Skeletal muscle cell (primary cell): ENCODE measurements around the gene ACOT8.
"Not testable (repeated sequence)": the region's sequence is repeated elsewhere in the genome, so short reads cannot be mapped to it uniquely, and the experiment has no call there.

ENCODE experiments used
- DNase-seq: peaks from one replicate; pipeline ENCODE4 v3.0.0-alpha.2; 2010; ENCODE audit warnings: low read depth
- H3K4me3 ChIP-seq: 2 replicates; pipeline ENCODE4 v1.5.1; 2011; ENCODE audit warnings: low read depth, mild to moderate bottlenecking, control low read depth, low read length, moderate library complexity

ACOT8 gene

GRCh38 chr20:45890077-45890984 is 33.1 kb upstream of the ACOT8 start:
- peak; percentile 39 for DNase-seq
- peak overlapping the region; percentile 75 for H3K4me3 ChIP-seq

DNA sequence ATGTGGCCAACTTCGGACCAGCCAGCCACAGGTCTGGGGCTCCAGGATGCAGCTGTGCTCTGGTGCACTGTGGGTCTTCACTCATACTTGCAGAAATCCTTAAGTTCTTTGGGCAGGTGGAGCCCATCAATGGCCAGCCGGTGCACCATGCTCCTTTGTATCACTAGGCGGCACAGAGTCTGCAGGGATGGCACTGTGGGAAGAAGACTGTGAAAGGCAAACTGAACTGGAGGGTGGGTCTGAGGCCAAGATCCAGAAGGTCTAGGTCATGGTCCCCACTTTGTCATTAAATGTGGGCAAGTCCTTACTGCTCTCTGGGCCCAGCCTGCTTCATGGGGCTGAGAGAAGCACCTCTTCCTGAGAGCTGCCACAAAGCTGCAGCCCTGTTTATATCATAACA is 31.5 kb upstream of the ACOT8 start:
- DNase-seq = no peak
- no peak overlapping the region for H3K4me3 ChIP-seq

DNA sequence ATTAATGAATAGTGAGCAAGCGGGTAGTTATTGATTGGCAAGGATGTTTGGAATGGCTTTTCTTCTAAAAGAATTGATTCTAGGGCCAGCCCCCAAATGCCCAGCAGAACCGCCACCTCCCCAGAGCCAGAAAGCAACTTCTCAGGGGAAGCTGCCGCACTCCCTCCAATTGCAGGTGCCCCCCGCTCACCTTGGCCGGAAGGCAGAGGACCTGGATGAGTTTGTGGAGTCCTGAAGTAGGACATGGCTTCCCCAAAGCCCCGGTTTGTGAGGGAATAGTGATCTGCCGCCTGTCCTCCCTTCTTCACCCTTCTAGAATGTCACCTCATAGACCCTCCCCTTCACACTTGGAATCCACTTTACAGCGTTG is 30.1 kb upstream of the ACOT8 start, which contains the start of gene SPATA25:
Gene SPATA25 (minus strand): TSS at position 277 of the 370 bp plus-strand sequence. CDS start 32 bp downstream, at position 245.
- H3K4me3 ChIP-seq = no peak within 1 kb of the TSS
- no peak for DNase-seq

DNA sequence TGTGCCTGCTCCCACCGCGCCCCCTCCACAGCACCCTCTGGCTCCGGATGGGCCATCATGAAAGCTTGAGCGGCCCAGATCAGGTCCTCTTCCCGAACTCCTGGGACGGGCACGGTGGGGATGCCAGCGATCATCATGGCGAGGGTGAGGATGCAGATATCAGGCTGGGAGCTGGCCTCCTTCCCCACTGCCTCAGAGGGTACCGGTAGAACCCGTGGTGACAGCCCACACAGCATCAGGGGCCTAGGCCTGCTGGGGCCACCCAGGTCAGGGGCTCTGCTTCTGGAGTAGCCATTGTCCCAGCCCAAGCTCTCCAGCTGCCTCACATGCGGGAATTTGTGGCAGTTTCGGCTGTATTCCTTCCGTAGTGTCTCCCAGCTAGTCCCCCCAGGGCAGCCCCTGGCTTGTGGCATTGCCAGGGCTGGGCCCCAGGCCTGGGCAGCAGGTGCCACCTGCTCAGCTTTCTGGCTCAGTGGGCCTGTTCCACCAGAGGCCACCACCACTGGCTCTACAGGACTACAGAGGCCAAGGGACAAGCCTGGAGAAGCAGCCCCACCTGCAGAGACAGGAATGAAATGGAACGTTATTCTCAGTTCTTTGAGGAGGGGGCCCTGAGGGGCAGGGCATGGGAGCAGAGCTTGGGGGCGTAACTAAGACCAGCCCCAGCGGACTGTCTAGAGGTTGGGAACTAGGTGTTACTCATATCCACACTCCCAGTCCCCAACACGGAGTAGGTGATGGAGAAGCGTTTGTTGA is 29.6 kb upstream of the ACOT8 start:
- DNase-seq = no peak

GRCh38 chr20:45883100-45883469 is 25.9 kb upstream of the ACOT8 start:
- no peak overlapping the region for H3K4me3 ChIP-seq
- DNase-seq = no peak

More for the DNA sequence above, 29.6 kb upstream of the ACOT8 start:
- no peak overlapping the region for H3K4me3 ChIP-seq

DNA sequence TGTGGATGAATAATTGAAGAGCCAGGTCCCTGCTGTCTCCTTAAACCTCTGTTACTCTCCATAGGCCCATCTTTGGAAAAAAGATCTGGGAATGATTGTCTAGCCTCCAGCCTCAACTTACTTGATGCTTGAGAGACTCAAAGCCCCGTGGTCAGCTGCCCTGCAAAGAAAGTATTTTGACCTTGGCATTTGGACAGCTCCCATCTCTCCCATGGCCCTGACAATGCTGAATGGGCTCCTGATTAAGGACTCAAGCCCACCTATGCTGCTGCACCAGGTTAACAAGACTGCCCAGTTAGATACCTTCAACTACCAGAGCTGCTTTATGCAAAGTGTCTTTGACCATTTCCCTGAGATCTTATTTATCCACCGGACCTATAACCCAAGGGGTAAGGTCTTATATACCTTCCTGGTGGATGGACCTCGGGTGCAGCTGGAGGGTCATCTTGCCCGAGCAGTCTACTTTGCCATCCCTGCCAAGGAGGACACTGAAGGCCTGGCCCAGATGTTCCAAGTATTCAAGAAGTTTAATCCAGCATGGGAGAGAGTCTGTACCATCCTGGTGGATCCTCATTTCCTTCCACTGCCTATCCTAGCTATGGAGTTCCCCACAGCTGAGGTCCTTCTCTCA is 25.4 kb upstream of the ACOT8 start:
- H3K4me3 ChIP-seq = no peak overlapping the region
- DNase-seq = no peak

DNA sequence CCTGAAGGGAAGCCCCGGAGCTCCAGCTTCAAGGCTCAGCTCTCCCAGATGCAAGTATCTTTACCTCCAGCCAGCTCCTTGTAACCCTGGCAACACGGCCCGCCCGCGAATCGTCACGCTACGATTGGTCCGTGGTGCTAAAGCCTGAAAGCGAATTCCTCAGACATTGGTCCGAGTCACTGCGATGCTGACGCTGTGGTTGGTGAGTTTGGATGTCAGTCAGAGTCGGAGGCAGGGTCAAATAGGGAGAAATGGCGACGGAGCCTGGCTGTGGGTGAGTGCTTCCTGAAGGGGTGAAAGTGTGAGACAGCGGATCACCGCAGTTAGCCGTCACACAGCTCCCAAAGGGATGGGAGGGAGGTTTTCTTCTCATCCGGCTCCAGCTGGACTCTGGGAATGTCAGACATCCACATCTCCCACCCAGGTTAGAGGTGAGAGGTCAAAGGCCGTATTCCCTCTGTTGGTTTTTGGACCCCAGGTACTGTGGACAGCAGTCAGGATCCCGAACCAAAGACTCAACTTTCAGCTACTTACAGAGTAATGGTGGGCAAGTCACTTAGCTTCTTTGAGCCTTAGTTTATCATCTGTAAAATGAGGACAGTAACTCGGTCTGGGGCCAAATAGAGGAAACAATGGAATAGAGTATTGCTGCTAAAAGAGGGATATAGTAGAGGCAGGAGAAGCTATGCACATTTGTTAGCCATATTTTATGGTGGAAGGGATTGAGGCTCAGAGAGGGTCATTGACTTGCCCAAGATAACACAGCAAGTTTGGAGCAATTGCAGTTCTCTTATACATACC is 24.0 kb upstream of the ACOT8 start, which contains the start of gene ZSWIM1:
Gene ZSWIM1 (plus strand): TSS at position 240 of the 801 bp plus-strand sequence. CDS start 1,366 bp downstream, outside the sequence.
- H3K4me3 ChIP-seq = peak within 1 kb of the TSS; percentile 68
- DNase-seq = peak; percentile 94

GRCh38 chr20:45878076-45878761 is 21.0 kb upstream of the ACOT8 start:
- no peak for DNase-seq
- no peak overlapping the region for H3K4me3 ChIP-seq

DNA sequence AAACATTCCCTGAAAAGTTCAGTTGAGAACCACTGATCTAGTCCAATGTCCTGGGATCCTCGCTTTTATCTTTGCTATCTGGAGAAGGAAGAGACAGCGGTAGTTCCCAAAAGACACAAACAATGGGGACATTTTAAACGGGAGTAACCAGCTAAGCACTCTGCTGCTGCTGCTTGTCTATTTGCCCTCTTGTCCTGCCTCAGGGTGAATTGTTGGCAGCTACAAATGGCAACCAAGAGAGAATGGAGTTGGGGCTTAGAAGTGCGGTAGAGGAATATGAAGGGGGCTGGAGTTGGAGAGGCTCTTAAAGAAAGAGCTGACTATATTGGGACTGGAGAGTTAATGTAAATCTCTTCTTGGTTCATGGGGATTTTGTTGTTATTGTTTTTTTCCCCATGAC is 17.4 kb upstream of the ACOT8 start:
- no peak for DNase-seq
- H3K4me3 ChIP-seq = no peak overlapping the region

- not testable (repeated sequence) for H3K4me3 ChIP-seq, DNase-seq
These were observed 16.9 kb upstream of the ACOT8 start for GRCh38 chr20:45874104-45874481.

DNA sequence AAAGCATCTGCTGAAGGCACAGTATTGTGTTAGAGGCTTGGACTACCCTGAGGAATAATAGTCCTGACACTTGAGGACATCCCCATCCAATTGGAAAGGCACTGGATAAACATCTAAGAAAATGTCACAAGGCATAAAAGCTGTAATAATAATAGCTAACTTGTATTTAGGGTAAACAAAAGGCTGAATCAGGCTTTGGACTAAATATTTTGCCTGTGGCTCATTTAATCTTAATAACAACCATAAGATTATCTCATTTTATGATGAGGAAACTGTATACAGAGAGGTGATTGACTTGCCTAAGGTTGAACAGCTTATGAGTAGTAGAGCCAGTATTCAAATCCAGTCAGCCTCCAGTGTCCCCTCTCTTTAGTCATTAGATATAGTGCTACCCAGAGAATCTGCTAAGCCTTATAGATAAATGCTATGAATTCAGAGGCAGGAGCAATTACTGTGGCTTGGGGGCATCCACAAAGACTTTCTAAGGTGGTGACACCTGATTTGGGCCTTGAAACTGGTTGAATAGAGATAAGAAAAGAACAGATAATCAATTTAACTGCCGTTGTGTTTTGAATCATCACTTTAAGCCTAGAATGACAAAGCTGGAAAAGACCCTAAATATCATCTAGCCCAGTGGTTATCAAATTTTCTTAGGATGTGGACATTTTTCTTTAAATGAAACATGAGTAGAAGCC is 16.4 kb upstream of the ACOT8 start:
- no peak for DNase-seq

GRCh38 chr20:45872626-45873025 is 15.4 kb upstream of the ACOT8 start:
- no peak overlapping the region for H3K4me3 ChIP-seq
- DNase-seq = no peak

More for the DNA sequence above, 16.4 kb upstream of the ACOT8 start:
- H3K4me3 ChIP-seq = no peak overlapping the region

- H3K4me3 ChIP-seq = no peak overlapping the region
- no peak for DNase-seq
These were observed 10.6 kb upstream of the ACOT8 start for GRCh38 chr20:45867819-45868176.

GRCh38 chr20:45867136-45867818 is 10.1 kb upstream of the ACOT8 start:
- no peak for DNase-seq
- no peak overlapping the region for H3K4me3 ChIP-seq

DNA sequence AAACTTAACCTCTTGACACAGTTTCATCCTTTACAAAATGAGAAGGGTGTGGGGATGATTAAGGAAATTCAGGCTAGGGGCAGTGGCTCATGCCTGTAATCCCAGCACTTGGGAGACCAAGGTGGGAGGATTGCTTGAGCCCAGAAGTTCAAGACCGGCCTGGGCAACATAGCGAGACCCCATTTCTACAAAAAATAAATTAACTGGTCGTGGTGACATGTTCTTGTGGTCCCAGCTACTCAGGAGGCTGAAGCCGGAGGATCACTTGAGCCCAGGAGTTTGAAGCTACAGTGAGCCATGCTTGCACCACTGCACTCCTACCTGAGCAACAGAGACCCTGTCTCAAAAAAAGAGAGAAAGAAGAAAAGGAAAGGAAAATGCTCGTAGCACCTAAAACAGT is 9.3 kb upstream of the ACOT8 start:
- DNase-seq = no peak
- H3K4me3 ChIP-seq = no peak overlapping the region

DNA sequence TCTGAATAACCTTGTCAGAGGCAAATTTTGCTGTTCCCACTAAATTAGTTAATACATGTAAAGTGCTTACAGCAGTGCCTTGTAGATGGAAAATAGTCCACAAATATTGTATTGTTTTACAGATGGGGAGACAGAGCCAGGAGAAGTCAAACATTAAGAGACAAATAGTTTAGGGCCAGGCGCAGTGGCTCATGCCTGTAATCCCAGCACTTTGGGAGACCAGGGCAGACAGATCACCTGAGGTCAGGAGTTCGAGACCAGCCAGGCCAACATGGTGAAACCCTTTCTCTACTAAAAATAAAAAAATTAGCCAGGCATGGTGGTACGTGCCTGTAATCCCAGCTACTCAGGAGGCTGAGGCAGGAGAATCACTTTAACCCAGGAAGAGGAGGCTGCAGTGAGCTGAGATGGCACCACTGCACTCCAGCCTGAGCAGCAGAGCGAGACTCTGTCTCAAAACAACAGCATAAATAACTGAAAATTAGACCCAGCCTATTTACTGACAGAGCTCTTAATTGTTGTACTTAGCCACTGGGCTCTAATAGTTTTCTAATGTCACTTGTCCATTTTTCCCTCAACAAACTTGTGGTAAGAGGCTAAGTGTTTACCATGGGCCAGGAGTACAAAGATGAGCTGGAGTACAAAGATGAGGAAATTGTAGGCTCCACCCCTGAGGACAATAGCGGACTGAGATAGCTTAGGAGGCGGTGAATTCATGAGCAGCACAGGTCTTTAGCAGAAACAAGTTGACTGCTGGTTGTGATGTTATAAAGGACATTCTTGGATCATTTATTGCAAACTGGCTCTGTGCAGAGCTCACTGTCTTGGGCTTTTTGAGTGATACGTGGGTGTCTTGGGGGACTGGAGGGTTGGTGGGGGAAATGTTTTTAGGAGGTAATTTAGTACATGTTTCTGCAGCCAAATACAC is 6.6 kb upstream of the ACOT8 start:
- H3K4me3 ChIP-seq = no peak overlapping the region
- no peak for DNase-seq
